ENCODE measurements around the gene UCK2. TPM values are rescaled to one million over a fixed set of nuclear protein-coding genes. Genes with fewer than 3 reads are reported as not detected.

The UCK2 gene
- total and polyA plus RNA-seq, 10 of the 15 experiments (the other 5 are each of a cell fraction or from before 2014, with no cell fraction given) = 55.3 to 106 (median 84.9) TPM

DNA sequence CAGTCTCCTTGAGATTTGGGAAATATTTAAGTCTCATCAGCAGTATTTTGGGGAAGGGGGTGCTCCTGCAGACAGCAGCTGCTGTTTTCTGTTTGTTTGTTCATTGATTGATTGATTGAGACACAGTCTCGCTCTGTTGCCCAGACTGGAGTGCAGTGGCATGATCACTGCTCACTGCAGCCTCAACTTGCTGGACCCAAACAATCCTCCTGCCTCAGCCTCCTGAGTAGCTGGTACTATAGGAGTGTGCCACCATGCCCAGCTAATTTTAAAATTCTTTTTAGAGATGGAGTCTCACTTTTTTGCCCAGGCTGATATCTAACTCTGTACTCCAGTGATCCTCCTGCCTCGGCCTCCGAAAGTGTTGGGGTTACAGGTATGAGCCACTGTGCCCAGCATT, 18.2 kb downstream of the UCK2 start:
- Histone ChIP-seq H4K20me1 (ENCODE audit: control insufficient read depth, insufficient read depth) (no peaks in the 10 kb centered on the region; the same call in 1 of the 2 replicates), H3K27me3 (replicated peaks in 1 of 2; ENCODE audit: control insufficient read depth in 2 of 2, insufficient read depth in 2 of 2, low read length in 1 of 2) (no peaks in the 10 kb centered on the region), H3K4me3 (no peak overlapping the region), H3K36me3 (ENCODE audit: control insufficient read depth in 2 of 2, insufficient read depth in 2 of 2, low read length in 1 of 2) (peaks cover 2 to 3% of the 10 kb centered on the region in 2 experiments; a peak in 2 of 4 replicates), H3K4me1 (ENCODE audit: control insufficient read depth, insufficient read depth, low read length) (peaks cover 45% of the 10 kb centered on the region), H3K4me2 (ENCODE audit: control insufficient read depth, insufficient read depth) (no peak overlapping the region), H3K79me2 (ENCODE audit: control insufficient read depth, insufficient read depth, low read length) (peaks cover 89% of the 10 kb centered on the region), H3K9me3 (replicated peaks; ENCODE audit: control insufficient read depth, insufficient read depth, low read length) (no peaks in the 10 kb centered on the region; the same call in 2 of the 3 replicates), H3K27ac (ENCODE audit: control insufficient read depth, insufficient read depth) (no peak overlapping the region), H3K9ac (ENCODE audit: control insufficient read depth, insufficient read depth, low read length) (no peak overlapping the region), H2AFZ (ENCODE audit: control insufficient read depth, low read depth, low read length) (no peak overlapping the region)
- intact Hi-C loops (cut with micrococcal nuclease; ENCODE audit: unreplicated experiment) = no loop called here
- ChIA-PET RAD21 (ENCODE audit: unreplicated experiment) (interaction anchor here (0.9 to 11.4 kb wide), 8 partner anchors 9 to 39 kb away, joined by 3 to 73 read pairs (median 4); partner anchors contain the start of gene UCK2), POLR2A (interaction anchor here (0.9 to 5.6 kb wide), 5 partner anchors 11 to 39 kb away, joined by 4 to 44 read pairs (median 6); no protein-coding TSS in a partner anchor), SMC1A (ENCODE audit: uncharacterized antibody, unreplicated experiment) (interaction anchor here (0.6 to 17.9 kb wide), 13 partner anchors 9 to 272 kb away, joined by 3 to 212 read pairs (median 6); no protein-coding TSS in a partner anchor), CTCF (interaction anchor here (1.2 to 4.8 kb wide), 6 partner anchors 9 to 79 kb away, joined by 3 to 22 read pairs (median 6); no protein-coding TSS in a partner anchor)
- 100% methylated on average over 3 of the region's 3 CpGs for WGBS (ENCODE audit: insufficient coverage, insufficient replicate concordance, low lambda C conversion rate, missing lambda C conversion rate)
- in situ Hi-C loops (cut with MboI) = loop anchor here (5.0 kb wide), 1 partner anchor 37 kb away; no protein-coding TSS in a partner anchor
- no peak for DNase-seq (ENCODE audit: low read depth, low spot score)
- no TSS peak for BruUV-seq (replicated peaks)
- FAIRE-seq = no peak
- no peak for ATAC-seq
- no peak for TF ChIP-seq PML (IDR thresholded peaks at IDR 0.05; ENCODE audit: low read length)
- TF ChIP-seq, protein P1, sequence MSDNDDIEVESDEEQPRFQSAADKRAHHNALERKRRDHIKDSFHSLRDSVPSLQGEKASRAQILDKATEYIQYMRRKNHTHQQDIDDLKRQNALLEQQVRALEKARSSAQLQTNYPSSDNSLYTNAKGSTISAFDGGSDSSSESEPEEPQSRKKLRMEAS (IDR thresholded peaks at IDR 0.05; ENCODE audit: low read depth, low read length) = no peak
- TF ChIP-seq SMARCA5 (IDR thresholded peaks at IDR 0.05) = no peak
- TF ChIP-seq CHD1 (IDR thresholded peaks at IDR 0.05; ENCODE audit: low read depth, low read length) = no peak
- TF ChIP-seq, protein P2, sequence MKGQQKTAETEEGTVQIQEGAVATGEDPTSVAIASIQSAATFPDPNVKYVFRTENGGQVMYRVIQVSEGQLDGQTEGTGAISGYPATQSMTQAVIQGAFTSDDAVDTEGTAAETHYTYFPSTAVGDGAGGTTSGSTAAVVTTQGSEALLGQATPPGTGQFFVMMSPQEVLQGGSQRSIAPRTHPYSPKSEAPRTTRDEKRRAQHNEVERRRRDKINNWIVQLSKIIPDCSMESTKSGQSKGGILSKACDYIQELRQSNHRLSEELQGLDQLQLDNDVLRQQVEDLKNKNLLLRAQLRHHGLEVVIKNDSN (IDR thresholded peaks at IDR 0.05; ENCODE audit: borderline replicate concordance, extremely low read length, insufficient read depth, low read depth, low read length) = no peak
- TF ChIP-seq HDAC2 (IDR thresholded peaks at IDR 0.05) = no peak
- TF ChIP-seq, protein P3, sequence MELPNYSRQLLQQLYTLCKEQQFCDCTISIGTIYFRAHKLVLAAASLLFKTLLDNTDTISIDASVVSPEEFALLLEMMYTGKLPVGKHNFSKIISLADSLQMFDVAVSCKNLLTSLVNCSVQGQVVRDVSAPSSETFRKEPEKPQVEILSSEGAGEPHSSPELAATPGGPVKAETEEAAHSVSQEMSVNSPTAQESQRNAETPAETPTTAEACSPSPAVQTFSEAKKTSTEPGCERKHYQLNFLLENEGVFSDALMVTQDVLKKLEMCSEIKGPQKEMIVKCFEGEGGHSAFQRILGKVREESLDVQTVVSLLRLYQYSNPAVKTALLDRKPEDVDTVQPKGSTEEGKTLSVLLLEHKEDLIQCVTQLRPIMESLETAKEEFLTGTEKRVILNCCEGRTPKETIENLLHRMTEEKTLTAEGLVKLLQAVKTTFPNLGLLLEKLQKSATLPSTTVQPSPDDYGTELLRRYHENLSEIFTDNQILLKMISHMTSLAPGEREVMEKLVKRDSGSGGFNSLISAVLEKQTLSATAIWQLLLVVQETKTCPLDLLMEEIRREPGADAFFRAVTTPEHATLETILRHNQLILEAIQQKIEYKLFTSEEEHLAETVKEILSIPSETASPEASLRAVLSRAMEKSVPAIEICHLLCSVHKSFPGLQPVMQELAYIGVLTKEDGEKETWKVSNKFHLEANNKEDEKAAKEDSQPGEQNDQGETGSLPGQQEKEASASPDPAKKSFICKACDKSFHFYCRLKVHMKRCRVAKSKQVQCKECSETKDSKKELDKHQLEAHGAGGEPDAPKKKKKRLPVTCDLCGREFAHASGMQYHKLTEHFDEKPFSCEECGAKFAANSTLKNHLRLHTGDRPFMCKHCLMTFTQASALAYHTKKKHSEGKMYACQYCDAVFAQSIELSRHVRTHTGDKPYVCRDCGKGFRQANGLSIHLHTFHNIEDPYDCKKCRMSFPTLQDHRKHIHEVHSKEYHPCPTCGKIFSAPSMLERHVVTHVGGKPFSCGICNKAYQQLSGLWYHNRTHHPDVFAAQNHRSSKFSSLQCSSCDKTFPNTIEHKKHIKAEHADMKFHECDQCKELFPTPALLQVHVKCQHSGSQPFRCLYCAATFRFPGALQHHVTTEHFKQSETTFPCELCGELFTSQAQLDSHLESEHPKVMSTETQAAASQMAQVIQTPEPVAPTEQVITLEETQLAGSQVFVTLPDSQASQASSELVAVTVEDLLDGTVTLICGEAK (IDR thresholded peaks at IDR 0.05; ENCODE audit: borderline replicate concordance) = no peak
- no peak for TF ChIP-seq SUZ12 (IDR thresholded peaks at IDR 0.05; ENCODE audit: unreplicated experiment)
- TF ChIP-seq EED (IDR thresholded peaks at IDR 0.05; ENCODE audit: low read depth) = no peak
- TF ChIP-seq TARDBP (IDR thresholded peaks at IDR 0.05; ENCODE audit: borderline replicate concordance) = no peak
- TF ChIP-seq, protein P4, sequence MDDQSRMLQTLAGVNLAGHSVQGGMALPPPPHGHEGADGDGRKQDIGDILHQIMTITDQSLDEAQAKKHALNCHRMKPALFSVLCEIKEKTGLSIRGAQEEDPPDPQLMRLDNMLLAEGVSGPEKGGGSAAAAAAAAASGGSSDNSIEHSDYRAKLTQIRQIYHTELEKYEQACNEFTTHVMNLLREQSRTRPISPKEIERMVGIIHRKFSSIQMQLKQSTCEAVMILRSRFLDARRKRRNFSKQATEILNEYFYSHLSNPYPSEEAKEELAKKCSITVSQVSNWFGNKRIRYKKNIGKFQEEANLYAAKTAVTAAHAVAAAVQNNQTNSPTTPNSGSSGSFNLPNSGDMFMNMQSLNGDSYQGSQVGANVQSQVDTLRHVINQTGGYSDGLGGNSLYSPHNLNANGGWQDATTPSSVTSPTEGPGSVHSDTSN (IDR thresholded peaks at IDR 0.05; ENCODE audit: insufficient replicate concordance, low read depth, low read length) = no peak
- TF ChIP-seq, protein P5, sequence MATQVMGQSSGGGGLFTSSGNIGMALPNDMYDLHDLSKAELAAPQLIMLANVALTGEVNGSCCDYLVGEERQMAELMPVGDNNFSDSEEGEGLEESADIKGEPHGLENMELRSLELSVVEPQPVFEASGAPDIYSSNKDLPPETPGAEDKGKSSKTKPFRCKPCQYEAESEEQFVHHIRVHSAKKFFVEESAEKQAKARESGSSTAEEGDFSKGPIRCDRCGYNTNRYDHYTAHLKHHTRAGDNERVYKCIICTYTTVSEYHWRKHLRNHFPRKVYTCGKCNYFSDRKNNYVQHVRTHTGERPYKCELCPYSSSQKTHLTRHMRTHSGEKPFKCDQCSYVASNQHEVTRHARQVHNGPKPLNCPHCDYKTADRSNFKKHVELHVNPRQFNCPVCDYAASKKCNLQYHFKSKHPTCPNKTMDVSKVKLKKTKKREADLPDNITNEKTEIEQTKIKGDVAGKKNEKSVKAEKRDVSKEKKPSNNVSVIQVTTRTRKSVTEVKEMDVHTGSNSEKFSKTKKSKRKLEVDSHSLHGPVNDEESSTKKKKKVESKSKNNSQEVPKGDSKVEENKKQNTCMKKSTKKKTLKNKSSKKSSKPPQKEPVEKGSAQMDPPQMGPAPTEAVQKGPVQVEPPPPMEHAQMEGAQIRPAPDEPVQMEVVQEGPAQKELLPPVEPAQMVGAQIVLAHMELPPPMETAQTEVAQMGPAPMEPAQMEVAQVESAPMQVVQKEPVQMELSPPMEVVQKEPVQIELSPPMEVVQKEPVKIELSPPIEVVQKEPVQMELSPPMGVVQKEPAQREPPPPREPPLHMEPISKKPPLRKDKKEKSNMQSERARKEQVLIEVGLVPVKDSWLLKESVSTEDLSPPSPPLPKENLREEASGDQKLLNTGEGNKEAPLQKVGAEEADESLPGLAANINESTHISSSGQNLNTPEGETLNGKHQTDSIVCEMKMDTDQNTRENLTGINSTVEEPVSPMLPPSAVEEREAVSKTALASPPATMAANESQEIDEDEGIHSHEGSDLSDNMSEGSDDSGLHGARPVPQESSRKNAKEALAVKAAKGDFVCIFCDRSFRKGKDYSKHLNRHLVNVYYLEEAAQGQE (IDR thresholded peaks at IDR 0.05; ENCODE audit: low read depth, low read length) = no peak
- no peak for TF ChIP-seq MYB (IDR thresholded peaks at IDR 0.05; ENCODE audit: borderline replicate concordance, low read depth, low read length)
- TF ChIP-seq DPF2 (IDR thresholded peaks at IDR 0.05) = no peak
